HG03066 (cell line): ENCODE measurements around the gene RNF11.

Experiments
- ATAC-seq: cut with Tn5 transposase; IDR thresholded peaks from one replicate; pipeline ENCODE4 v1.9.1; 2021; ENCODE audit warnings: low read depth; ENCODE audit not compliant: unreplicated experiment

RNF11 gene

GRCh38 chr1:51255331-51255730 is 19.3 kb downstream of the RNF11 start:
- ATAC-seq, result no peak

GRCh38 chr1:51263147-51263877 is 27.2 kb downstream of the RNF11 start:
- no peak for ATAC-seq

GRCh38 chr1:51264451-51264850 is 28.4 kb downstream of the RNF11 start:
- ATAC-seq, result no peak

GRCh38 chr1:51265618-51266017 is 29.5 kb downstream of the RNF11 start:
- ATAC-seq, result no peak

- no peak for ATAC-seq
These were observed 30.1 kb downstream of the RNF11 start for GRCh38 chr1:51266181-51266580.

GRCh38 chr1:51266791-51267190 is 30.7 kb downstream of the RNF11 start:
- no peak for ATAC-seq

- ATAC-seq, result peak; percentile 31
These were observed 32.6 kb downstream of the RNF11 start for GRCh38 chr1:51268634-51269033.

GRCh38 chr1:51270751-51271150 is 34.7 kb downstream of the RNF11 start:
- no peak for ATAC-seq

- ATAC-seq, result no peak
These were observed 36.8 kb downstream of the RNF11 start for GRCh38 chr1:51272916-51273315.

GRCh38 chr1:51274676-51275075 is 38.6 kb downstream of the RNF11 start:
- ATAC-seq, result no peak

- ATAC-seq, result no peak
These were observed 40.2 kb downstream of the RNF11 start for GRCh38 chr1:51276286-51276685.

GRCh38 chr1:51280321-51280978 is 44.4 kb downstream of the RNF11 start:
- ATAC-seq, result no peak

GRCh38 chr1:51281807-51282206 is 45.7 kb downstream of the RNF11 start:
- ATAC-seq, result no peak

- no peak for ATAC-seq
These were observed 46.5 kb downstream of the RNF11 start for GRCh38 chr1:51282605-51283004.

- no peak for ATAC-seq
These were observed 47.9 kb downstream of the RNF11 start for GRCh38 chr1:51283979-51284378.

GRCh38 chr1:51284487-51284954 is 48.4 kb downstream of the RNF11 start:
- peak; percentile 36 for ATAC-seq

GRCh38 chr1:51285055-51285454 is 49.0 kb downstream of the RNF11 start:
- ATAC-seq, result peak; percentile 94

- ATAC-seq, result no peak
These were observed 51.9 kb downstream of the RNF11 start for GRCh38 chr1:51287966-51288365.

- no peak for ATAC-seq
These were observed 52.5 kb downstream of the RNF11 start for GRCh38 chr1:51288578-51288977.

- ATAC-seq, result no peak
These were observed 53.8 kb downstream of the RNF11 start for GRCh38 chr1:51289676-51290488.

- no peak for ATAC-seq
These were observed 54.4 kb downstream of the RNF11 start for GRCh38 chr1:51290489-51290847.
